DMS153 treated with DMSO at 0.1 percent for 48 hours (cell line): Measurements from ENCODE around the gene SLC31A2.
"Not testable (repeated sequence)": the region's sequence is repeated elsewhere in the genome, so short reads cannot be mapped to it uniquely, and the experiment has no call there.

ENCODE experiments used
- DNase-seq: peaks from one replicate; lab custom pipeline; 2025; ENCODE audit not compliant: unreplicated experiment; lab: John Stamatoyannopoulos, UW

The SLC31A2 gene

DNA sequence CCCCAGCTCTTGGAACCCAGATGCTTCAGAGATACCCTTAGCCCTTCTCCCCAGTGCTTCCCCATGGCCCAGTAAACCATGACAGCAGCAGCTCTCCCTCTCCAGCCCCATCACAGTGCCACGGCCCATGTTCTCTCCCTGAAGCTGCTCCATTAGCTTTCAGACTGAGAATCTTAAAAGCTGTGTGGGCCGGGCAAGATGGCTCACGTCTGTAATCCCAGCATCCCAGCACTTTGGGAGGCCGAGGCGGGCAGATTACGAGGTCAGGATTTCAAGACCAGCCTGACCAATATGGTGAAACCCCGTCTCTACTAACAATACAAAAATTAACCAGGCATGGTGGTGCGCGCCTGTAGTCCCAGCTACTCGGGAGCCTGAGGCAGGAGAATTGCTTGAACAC, 1.2 kb upstream of the SLC31A2 start:
- not testable (repeated sequence) for DNase-seq

DNA sequence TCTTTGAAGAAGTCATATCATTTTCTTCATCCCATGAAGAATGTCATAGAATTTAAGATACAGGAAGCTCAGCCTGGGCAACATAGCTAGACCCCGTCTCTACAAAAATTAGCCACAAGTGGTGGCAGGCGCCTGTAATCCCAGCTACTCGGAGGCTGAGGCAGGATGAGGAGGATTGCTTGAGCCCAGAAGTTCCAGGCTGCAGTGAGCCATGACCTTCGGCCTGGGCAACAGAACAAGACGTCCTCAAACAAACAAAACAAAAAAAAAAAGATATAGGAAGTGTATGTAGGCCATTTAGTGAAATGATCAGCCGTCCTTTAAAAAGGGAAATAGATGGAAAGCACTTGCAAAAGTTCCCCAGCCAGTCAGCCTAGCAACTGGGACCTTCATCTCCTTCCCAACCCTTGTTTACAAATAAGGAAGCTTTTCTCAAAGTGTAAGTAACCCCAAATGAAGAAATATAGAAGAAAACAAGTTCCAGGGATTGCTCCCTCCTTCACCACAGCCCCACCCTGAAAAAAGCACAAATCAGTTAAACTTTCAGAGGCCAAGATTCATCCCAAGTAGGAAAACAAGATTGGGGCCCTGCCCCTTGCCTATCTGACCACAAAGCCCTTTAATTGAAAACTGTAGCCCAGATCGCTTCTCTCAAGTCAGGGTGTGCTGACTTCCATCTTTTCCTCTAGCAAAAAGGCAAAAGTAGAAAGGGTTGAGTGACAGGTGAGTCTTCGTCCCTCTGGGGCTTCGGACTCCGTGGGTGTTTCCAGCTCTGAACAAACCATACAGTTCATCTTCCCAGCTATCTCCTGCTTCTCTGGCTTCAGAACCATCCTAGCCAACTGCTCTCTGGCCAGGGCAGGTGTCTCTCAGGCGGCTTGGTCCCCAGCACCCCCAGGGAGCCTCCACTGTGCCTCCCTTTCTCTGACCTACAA, 1.2 kb downstream of the SLC31A2 start:
- no peak for DNase-seq

DNA sequence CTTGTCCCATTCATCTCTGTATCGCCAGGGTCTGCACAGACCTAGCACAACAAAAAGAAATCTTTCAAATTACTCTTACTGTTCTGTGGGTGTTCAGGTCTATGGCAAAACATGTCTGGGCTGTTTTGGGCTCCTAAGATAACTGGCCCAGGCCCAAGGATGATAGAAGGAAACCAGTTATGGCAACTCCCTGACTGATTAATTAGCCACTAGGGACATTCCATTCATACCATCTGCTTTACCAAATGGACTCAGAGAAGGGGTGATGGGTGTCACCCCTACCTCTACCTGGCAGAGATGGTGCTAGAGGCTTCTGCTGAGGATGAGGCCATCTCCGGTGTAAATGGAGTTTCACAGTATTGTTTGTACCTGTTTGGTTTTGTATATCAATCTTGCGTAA, 1.9 kb downstream of the SLC31A2 start:
- DNase-seq: no peak

DNA sequence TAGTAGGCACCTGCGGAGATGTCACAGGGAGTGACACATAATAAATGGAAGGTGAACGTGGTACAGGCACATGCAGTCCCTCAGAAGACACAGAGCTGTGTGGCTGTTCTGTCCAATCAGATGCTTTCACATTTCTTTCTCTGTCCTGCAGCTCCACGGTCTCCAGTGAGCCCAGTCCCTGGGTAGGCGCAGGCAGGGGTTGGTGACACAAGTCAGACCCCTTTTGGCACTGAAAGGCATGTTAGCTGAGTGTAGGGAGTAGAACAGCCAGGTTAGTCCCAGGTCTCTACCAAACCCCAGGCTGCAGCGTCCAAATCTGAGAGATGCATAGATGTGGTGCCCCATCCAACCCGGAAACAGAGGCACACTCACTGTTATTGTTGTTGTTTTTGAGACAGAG, 2.8 kb downstream of the SLC31A2 start:
- no peak for DNase-seq

DNA sequence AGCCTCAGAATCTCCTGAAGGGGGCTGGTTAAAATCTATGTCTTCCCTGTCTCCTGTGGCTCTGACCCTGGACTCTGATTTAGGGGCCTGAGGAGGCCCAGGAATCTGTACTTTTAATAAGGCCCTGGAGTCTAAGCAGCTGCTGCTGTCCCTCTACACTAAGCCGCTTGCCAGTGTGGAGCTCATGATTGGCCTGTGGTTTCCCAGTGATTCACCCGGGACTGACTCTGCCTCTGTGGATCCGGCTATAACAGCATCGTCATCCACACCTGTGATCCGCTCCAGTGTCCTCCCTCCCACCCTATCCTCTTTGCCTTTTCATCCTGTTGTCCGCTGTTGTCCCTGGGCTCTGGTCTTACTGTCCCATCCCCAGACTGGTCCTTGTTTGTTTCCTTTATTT, 3.7 kb downstream of the SLC31A2 start:
- DNase-seq: no peak

DNA sequence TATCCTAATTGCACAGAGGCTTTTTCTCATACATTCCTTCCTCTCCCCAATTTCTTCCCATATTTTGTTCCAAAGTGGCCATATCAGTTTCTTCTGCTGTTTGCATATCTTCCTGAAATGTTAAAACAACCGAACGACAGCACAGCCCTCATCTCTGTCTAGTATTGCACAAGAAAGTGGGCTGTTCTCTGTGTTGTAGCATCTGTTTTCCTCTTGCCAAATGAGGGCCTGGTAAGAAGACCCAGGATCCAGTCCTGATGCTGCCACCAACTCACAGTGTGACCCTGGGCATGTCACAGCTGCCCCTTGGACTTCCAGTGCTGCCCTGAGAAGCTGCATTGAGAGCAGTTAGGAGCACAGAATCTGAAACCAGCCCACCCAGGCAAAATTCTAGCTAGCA, 4.1 kb downstream of the SLC31A2 start:
- DNase-seq: no peak

DNA sequence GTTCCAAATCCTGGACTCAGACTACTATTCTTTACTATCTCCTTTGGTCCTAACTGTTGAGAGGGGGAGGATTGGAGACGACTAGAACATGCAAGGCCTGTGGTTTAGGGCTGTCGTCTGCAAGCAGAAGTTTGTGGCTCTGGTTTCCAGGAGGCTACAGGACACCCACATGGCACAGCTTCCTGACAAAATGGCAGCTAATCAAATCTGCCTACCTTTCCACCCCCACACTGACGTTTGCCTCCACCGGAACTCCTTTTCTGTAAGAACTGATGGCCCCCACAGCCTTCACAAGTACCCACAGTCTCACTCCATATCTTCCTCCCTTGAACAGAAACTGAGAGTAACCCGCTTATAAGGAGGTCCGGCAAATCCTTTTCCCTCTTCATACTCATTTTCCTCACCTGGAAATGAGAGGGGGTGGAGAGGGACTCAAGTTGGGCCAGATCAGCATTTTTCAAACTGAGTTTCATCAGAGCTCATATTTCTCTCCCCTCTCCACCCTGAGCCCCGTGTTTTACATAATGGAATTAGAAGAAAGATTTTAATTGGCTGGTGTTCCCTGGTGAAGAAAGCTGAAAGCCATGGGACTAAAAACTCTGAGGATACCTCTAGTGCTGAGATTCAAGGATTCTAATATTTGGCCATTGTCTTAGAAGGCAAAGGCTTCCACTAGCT, 5.2 kb downstream of the SLC31A2 start:
- no peak for DNase-seq

DNA sequence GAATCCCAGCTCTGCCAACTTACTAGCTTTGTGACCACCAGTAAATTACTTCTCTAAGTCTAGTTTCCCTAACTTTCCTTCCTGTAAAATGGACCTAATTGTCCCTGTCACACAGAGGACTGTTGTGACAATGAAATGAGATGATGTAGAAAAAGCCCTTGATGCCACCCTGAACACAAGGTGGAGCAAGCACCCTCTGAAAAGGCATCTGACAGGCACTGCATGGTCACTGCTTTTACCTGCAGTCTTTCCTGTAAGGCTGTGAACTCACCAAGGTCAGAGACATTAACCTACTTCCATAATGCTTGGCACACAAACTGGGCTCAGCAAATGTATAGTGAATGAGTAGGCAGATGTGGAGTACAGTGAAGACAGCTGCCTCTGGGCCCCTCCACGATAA, 6.1 kb downstream of the SLC31A2 start:
- no peak for DNase-seq

DNA sequence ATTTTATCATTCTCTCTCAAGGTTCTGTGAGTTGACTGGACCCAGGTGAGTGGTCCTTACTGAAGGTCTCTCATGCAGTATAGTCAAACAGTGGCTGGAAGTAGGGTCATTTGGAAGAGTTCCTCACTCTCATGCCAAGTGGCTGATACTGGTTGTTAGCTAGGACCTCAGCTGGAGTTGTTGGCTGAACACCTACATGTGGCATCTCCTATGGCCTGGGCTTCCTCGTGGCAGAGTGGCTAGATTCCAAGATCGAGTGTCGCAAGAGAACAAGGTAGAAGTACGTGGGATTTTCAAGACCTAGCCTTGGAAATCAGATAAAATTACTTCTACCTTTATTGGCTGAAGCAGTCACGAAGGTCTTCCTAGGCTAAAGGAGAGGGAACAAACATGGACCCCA, 7.6 kb downstream of the SLC31A2 start:
- no peak for DNase-seq

DNA sequence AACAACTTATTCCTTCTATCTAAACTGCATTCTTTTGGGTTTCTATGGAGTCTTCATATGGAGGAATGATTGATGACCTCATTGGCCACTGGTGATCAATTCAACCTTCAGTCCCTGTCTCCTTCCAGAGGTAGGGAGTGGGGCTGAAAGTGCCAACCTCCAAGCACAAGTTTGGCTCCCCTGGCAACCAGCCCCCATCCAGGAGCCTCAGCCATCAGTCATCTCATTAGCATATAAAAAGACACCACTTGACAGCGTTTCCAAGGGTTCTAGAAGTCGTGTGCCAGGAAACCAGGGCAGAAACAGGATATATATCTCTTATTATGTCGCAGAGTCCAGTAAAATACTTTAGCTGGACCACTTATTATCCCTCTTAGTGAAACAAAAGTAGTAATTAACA, 9.8 kb downstream of the SLC31A2 start:
- no peak for DNase-seq

DNA sequence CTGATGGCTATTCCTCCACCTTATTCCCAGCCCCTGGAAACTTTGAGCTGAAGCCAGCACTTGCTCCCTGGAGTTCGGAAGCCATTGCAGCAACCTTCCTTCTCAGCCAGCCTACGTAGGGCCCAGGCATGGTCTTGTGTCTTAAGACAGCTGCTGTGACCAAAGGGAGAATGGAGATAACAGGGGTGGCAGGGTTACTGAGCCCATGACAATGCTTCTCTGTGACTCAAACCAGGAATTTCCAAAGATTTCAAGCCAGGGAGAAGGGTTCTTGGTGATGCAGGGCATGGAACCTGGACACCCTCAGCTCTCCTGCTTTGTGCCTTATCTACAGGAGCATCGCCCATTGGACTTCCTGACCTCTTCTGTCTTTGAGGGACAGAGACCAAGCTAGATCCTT, 12.2 kb downstream of the SLC31A2 start:
- DNase-seq: no peak

DNA sequence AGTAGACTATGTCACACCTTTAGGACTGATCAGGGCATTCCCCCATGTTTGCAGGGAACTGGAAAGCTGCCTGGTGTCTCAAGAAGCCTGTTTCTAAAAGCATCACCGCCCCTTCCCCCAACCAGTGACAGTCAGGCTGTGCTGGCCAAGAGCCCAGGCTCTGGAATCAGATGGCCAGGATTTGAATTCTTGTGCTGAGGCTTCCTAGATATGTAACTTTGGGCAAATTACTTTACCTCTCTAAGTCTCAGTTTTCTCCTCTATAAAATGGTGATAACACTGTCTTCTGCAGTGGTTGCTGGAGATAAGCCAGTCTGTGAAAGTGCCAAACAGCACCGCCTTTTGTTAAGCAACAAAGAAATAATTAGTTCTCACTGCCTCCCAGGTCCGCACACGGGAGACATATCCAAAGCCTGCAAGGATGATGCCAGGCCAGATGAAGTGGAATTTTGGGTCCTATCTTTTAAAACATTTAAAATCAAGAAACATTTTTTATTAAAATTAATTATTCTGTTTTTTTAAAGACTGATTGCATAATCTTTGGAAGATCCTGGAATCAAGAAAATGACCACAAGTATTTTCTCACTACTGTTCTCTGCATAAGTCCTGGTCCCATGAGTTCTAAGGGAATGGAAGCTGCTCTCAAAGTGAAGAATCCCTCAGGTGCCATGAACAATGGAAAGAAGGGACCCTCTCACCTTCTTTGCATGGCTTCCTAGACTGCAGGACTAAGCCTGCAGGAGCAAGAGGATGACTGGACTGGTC, 13.9 kb downstream of the SLC31A2 start:
- DNase-seq: no peak

DNA sequence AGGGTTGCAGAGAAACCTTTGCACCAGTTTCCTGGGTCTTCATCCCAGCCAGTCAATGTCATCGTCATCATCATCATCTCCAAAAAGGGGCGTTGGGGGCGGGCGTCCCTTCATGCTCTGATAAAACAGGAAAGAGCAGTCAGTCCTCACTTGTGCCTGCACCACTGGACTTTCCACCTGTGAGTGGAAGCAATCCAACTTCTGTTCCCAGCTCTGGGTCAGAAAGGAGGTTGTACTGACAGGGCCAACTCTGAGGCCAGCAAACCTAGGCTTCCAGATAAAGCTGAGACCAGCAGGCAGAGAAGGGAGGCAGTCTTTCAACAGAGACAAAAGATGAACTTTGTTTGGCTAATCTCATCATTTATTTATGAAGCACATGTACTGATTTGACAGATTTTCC, 15.2 kb downstream of the SLC31A2 start:
- DNase-seq: no peak

DNA sequence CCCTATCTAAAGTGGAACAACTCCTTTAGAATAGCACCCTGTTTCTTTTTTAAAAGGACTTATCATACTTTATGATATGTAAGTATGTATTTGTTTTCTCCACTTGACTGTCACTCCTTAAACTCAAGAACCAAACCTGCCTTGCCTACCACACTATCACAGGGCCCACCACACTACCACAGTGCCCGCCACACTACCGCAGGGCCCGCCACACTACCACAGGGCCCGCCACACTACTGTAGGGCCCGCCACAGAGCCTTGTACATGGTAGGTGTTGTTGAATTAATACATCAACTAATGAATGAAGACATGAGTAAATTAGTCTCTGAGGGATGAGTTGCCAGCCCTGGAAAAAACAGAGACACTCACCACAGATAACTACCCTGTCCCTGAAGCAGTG, 18.0 kb downstream of the SLC31A2 start:
- no peak for DNase-seq

DNA sequence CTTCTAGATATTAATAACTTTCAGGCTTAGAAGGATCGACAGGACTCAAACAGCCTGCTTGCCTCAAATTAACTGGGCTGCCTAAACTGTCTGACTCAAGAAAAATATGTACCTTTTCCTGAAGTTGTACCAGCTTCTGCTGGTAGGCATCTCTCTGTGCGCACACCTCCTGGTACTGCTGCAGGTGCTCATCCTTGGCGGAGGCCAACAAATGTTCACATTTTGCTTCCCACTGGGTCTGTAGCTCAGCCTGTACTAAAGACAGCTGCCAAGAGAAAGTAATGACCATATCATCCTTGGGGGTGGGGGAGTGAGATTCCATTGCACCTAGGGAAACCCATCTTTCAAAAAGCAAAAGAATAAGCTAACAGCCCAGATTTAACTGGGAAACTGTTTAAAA, 22.5 kb downstream of the SLC31A2 start:
- no peak for DNase-seq

DNA sequence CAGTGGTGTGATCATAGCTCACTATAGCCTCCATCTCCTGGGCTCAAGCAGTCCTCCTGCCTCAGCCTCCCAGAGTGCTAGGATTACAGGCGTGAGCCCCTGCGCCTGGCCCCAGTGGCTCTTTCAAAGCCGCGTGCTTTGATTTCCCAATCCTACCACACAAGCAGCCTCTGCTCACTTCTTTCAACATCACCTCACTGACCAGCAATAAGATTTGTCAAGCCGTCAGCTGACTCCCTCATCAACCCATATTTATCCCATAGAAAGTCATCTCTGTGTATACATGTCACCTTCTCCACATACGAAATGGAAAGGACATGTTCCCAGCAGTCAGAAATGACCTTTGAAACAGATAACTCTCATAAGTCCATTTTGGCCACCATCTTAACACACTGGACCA, 26.0 kb downstream of the SLC31A2 start:
- DNase-seq: no peak

DNA sequence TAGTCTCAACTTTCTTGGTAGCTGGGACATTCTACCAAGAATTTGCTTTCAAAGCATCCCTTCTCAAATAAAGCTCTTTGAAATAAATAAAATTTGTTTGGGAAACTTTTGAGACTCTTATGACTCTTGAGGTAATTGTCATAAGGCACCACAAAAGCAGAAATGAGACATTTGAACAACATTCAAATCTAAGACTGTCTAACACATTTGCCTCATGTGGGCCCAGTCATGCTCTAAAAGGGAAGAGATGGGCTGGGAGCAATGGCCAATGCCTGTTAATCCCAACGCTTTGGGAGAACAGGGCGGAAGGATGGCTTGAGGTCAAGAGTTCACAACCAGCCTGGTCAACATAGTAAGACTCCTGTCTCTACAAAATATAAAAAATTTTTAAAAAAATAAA, 26.4 kb downstream of the SLC31A2 start:
- no peak for DNase-seq

DNA sequence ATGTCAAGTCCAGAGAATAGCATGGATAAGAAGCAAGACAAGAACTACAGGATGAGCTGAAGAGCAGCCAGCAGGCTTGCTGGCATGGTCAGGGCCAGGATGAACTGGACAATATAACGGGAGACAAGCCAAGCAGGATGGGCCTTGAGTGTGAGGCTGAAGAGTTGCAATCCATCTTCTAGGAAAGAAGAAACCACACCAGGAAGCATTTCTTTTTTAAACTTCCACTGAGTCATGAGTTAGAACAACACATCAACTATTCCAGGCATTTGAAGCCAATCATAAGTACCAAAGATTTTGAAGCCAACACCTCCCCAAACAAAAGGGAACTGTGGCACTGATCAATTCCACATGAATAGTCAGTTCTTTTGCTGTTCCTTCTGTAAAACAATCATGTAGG, 27.3 kb downstream of the SLC31A2 start:
- DNase-seq: no peak

DNA sequence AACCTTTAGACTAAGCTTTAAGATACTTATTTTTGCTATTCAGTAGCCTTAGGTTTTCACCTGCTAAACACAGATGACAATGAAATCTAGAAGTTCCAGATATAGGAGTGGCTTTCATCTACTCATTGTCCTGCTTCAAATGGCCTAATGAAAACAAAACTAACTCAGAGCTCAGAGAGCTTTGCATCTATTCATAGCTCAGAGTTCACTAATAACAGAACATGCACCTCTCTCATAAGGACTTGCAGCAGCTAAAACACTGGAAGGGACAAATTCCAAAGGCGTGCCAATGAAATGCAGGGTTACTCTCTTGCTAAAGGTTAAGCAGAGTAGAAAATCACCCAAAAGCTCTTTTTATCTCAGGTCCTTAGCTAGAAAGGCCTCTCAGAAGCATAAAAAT, 29.0 kb downstream of the SLC31A2 start:
- no peak for DNase-seq

DNA sequence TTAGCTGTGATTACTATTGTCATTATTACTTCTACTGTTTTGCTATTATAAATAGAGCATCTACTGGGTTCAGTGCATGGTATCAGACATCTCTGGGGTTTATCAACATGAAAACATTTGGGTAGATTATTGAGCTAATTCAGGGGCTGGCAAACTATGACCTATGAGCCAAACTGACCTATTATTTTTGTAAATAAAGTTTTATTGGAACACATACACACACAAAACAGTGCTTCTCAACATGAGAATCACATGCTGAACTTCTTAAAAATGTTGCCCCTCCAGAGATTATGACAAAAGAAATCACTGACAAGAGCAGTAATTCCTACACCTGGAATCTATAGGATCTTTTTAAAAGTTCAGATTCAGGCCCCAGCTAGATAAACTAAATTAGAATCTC, 30.4 kb downstream of the SLC31A2 start:
- no peak for DNase-seq

DNA sequence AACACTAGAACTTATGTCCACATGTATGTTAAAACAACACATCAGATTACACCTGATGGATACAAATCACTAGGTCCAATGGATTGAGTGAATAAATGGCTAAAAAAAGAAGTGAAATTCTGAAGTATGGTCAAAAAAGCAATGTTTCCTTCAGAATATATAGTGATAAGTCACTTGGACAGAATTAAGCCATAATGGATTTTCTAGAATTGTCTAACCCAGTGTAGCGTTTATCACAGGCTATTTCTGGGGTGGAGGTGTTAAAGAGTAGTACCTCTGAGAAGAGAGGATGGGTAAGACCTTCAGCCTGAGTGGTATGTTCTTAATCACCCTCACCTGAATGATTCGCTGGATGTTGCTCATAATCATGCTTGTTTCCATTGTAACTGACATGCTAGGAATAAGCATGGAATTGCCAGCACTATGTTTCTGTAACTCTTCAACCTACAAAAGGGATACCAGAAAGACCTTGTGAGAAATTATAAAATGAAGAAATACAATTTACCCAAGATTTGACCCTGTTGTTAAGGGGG, 33.2 kb downstream of the SLC31A2 start:
- no peak for DNase-seq

DNA sequence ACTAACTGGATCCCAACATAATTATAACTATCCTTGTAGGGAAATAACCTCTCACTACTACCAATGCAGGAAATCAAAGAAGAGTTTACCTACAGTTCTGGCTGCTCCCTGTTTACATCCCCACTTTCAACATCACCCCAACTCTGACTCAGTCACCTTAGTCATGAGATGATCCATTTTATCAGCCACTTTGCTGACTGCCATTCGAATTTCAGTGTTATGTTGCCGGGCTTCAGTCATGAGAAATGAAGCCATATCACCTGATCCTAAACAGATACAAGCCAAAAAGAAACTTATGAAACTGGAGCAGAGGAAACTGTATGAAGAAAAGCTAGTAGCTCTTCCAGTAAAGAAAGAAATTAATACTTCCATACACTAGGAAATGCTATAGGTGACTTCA, 33.7 kb downstream of the SLC31A2 start:
- no peak for DNase-seq
